ENCODE data around the gene RCOR3.
"Not testable (repeated sequence)": the region's sequence is repeated elsewhere in the genome, so short reads cannot be mapped to it uniquely, and the experiment has no call there.

Gene RCOR3

DNA sequence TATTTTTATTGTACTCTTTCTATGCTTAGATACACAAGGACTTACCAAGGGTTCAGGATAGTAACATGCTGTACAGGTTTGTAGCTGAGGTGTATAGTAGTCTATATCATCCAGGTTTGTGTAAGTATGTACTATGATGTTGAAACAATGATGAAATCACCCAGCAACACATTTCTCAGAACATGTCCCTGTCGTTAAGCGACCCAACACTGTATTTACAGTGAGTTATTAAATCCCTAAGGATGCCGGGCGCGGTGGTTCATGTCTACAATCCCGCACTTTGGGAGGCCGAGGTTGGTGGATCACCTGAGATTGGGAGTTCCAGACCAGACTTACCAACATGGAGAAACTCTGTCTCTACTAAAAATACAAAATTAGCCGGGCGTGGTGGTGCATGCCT lies 21.6 kb upstream of the RCOR3 start:
- no peak for TF ChIP-seq TCF4 (CRISPR knock-in tag; IDR thresholded peaks at IDR 0.05; ENCODE audit: borderline replicate concordance)
- no peak for TF ChIP-seq ZC3H10 (CRISPR knock-in tag; IDR thresholded peaks at IDR 0.05)
- TF ChIP-seq, protein P1, sequence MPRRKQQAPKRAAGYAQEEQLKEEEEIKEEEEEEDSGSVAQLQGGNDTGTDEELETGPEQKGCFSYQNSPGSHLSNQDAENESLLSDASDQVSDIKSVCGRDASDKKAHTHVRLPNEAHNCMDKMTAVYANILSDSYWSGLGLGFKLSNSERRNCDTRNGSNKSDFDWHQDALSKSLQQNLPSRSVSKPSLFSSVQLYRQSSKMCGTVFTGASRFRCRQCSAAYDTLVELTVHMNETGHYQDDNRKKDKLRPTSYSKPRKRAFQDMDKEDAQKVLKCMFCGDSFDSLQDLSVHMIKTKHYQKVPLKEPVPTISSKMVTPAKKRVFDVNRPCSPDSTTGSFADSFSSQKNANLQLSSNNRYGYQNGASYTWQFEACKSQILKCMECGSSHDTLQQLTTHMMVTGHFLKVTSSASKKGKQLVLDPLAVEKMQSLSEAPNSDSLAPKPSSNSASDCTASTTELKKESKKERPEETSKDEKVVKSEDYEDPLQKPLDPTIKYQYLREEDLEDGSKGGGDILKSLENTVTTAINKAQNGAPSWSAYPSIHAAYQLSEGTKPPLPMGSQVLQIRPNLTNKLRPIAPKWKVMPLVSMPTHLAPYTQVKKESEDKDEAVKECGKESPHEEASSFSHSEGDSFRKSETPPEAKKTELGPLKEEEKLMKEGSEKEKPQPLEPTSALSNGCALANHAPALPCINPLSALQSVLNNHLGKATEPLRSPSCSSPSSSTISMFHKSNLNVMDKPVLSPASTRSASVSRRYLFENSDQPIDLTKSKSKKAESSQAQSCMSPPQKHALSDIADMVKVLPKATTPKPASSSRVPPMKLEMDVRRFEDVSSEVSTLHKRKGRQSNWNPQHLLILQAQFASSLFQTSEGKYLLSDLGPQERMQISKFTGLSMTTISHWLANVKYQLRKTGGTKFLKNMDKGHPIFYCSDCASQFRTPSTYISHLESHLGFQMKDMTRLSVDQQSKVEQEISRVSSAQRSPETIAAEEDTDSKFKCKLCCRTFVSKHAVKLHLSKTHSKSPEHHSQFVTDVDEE (CRISPR knock-in tag; IDR thresholded peaks at IDR 0.05) = no peak
- TF ChIP-seq, protein P2, sequence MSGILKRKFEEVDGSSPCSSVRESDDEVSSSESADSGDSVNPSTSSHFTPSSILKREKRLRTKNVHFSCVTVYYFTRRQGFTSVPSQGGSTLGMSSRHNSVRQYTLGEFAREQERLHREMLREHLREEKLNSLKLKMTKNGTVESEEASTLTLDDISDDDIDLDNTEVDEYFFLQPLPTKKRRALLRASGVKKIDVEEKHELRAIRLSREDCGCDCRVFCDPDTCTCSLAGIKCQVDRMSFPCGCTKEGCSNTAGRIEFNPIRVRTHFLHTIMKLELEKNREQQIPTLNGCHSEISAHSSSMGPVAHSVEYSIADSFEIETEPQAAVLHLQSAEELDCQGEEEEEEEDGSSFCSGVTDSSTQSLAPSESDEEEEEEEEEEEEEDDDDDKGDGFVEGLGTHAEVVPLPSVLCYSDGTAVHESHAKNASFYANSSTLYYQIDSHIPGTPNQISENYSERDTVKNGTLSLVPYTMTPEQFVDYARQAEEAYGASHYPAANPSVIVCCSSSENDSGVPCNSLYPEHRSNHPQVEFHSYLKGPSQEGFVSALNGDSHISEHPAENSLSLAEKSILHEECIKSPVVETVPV (CRISPR knock-in tag; IDR thresholded peaks at IDR 0.05) = no peak
- no peak for TF ChIP-seq SNAI2 (CRISPR knock-in tag; IDR thresholded peaks at IDR 0.05)
- no peak for TF ChIP-seq ZFP30 (CRISPR knock-in tag; IDR thresholded peaks at IDR 0.05)
- TF ChIP-seq, protein P3, sequence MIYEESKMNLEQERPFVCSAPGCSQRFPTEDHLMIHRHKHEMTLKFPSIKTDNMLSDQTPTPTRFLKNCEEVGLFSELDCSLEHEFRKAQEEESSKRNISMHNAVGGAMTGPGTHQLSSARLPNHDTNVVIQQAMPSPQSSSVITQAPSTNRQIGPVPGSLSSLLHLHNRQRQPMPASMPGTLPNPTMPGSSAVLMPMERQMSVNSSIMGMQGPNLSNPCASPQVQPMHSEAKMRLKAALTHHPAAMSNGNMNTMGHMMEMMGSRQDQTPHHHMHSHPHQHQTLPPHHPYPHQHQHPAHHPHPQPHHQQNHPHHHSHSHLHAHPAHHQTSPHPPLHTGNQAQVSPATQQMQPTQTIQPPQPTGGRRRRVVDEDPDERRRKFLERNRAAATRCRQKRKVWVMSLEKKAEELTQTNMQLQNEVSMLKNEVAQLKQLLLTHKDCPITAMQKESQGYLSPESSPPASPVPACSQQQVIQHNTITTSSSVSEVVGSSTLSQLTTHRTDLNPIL (CRISPR knock-in tag; IDR thresholded peaks at IDR 0.05; ENCODE audit: low read depth) = no peak
- TF ChIP-seq PPARA (CRISPR knock-in tag; IDR thresholded peaks at IDR 0.05; ENCODE audit: borderline replicate concordance) = no peak
- no peak for TF ChIP-seq ZNF565 (CRISPR knock-in tag; conservative IDR thresholded peaks at IDR 0.05; ENCODE audit: low read depth)
- no peak for TF ChIP-seq ZNF8 (CRISPR knock-in tag; IDR thresholded peaks at IDR 0.05)
- no peak for TF ChIP-seq BACH2 (CRISPR knock-in tag; IDR thresholded peaks at IDR 0.05; ENCODE audit: borderline replicate concordance)
- TF ChIP-seq ZNF70 (CRISPR knock-in tag; IDR thresholded peaks at IDR 0.05) = no peak
- TF ChIP-seq ZFP3 (CRISPR knock-in tag; IDR thresholded peaks at IDR 0.05) = no peak
- no peak for TF ChIP-seq CSDC2 (CRISPR knock-in tag; IDR thresholded peaks at IDR 0.05)
- no peak for TF ChIP-seq RARB (CRISPR knock-in tag; IDR thresholded peaks at IDR 0.05)
- TF ChIP-seq, protein P4, sequence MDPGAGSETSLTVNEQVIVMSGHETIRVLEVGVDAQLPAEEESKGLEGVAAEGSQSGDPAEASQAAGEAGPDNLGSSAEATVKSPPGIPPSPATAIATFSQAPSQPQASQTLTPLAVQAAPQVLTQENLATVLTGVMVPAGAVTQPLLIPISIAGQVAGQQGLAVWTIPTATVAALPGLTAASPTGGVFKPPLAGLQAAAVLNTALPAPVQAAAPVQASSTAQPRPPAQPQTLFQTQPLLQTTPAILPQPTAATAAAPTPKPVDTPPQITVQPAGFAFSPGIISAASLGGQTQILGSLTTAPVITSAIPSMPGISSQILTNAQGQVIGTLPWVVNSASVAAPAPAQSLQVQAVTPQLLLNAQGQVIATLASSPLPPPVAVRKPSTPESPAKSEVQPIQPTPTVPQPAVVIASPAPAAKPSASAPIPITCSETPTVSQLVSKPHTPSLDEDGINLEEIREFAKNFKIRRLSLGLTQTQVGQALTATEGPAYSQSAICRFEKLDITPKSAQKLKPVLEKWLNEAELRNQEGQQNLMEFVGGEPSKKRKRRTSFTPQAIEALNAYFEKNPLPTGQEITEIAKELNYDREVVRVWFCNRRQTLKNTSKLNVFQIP (CRISPR knock-in tag; IDR thresholded peaks at IDR 0.05; ENCODE audit: borderline replicate concordance, low read depth) = no peak
- ATAC-seq = no peak

DNA sequence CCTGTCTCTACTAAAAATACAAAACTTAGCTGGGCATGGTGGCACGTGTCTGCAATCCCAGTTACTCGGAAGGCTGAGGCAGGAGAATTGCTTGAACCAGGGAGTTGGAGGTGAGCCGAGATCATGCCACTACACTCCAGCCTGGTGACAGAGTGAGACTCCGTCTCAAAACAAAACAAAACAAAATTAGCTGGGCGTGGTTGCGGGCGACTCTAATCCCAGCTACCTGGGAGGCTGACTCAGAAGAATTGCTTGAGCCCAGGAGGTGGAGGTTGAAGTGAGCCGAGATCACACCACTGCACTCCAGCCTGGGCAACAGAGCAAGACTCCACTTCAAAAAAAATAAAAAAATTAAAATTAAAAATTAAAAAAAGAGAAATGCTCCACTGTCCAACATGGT lies 18.6 kb upstream of the RCOR3 start:
- not testable (repeated sequence) for ATAC-seq

DNA sequence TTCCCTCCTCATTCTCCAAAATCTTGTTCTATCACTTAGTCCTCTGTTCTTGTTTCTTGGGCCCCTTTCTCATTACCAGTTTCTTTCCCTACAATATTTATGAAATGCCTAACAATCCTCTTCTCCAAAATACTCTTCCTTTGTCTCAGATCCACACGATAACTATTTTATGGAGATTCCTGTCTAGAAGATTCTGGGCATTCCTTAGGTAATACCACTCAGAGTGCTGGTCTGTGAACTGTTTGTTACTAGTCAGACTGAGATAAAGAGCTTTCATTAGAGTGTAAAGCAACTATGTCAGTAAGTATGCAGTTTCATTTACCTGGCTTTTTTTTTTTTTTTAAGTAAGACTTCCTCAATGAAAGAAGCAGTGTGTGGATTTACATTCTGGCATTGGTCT lies 18.1 kb upstream of the RCOR3 start:
- ATAC-seq = no peak
- no peak for TF ChIP-seq ZFP3 (CRISPR knock-in tag; IDR thresholded peaks at IDR 0.05)
- TF ChIP-seq TCF4 (CRISPR knock-in tag; IDR thresholded peaks at IDR 0.05; ENCODE audit: borderline replicate concordance) = no peak
- TF ChIP-seq OSR1 (CRISPR knock-in tag; IDR thresholded peaks at IDR 0.05) = no peak
- TF ChIP-seq ZNF8 (CRISPR knock-in tag; IDR thresholded peaks at IDR 0.05) = no peak
- TF ChIP-seq SNAI2 (CRISPR knock-in tag; IDR thresholded peaks at IDR 0.05) = no peak
- TF ChIP-seq ZNF565 (CRISPR knock-in tag; conservative IDR thresholded peaks at IDR 0.05; ENCODE audit: low read depth) = no peak
- no peak for TF ChIP-seq ZC3H10 (CRISPR knock-in tag; IDR thresholded peaks at IDR 0.05)
- TF ChIP-seq TOX (CRISPR knock-in tag; IDR thresholded peaks at IDR 0.05; ENCODE audit: borderline replicate concordance) = no peak
- TF ChIP-seq, protein P1 (CRISPR knock-in tag; IDR thresholded peaks at IDR 0.05) = no peak
- TF ChIP-seq PPARA (CRISPR knock-in tag; IDR thresholded peaks at IDR 0.05; ENCODE audit: borderline replicate concordance) = no peak
- TF ChIP-seq, protein P4 (CRISPR knock-in tag; IDR thresholded peaks at IDR 0.05; ENCODE audit: borderline replicate concordance, low read depth) = no peak

DNA sequence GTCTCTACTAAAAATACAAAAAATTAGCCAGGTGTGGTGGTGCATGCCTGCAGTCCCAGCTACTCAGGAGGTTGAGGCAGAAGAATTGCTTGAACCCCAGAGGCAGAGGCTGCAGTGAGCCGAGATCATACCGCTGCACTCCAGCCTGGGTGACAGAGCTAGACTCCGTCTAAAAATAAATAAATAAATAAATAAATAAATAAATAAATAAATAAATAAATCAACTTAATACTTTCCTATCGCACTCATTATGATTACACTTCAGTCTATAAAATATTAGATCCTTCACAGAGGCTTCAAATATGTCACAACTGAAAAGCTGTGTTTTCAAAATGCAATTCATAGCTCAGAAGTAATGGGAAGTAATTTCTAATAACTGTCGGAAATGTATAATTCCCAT lies 15.5 kb upstream of the RCOR3 start:
- ATAC-seq = not testable (repeated sequence)

DNA sequence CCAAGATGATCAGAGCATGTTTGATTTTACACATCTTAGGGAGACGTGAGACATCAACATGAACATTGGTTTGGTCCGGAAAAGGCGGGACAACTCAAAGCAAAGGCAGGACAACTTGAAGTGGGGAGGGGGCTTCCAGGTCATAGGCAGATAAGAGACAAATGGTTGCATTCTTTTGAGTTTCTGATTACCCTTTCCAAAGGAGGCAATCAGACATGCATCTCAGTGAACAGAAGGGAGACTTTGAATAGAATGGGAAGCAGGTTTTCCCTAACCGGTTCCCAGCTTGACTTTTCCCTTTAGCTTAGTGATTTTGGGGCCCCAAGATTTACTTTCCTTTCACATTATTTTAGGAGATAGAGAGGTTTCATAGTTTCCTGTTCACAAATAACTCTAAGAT lies 12.6 kb upstream of the RCOR3 start:
- ATAC-seq = not testable (repeated sequence)

All from SK-N-SH treated with all-trans-retinoic acid at 6 μM for 48 hours (cell line).